ENCODE measurements around the gene MCTP1. TPM values are rescaled to one million over a fixed set of nuclear protein-coding genes. Genes with fewer than 3 reads are reported as not detected.

MCTP1 gene
- total and polyA plus RNA-seq, 8 donors = 4.4 to 55.1 (median 5.9) TPM

DNA sequence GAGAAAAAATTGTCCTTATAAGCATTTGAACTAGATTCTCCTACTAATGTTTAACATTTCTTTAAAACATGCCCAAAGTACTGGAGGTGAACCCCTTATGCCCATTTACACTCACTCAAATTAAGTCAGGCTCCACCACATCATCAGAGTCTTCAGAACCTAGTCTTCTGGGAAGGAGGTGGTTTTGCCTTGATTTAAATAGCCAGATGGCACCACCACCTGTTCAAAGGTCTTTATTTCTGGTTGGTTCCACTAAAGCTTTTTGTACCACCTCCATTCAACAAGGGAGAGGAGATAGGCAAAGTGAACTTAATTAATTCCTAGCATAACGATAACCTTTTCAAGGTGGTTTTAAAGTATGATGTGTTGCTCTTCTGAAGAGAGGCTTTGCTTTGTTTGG is 476.9 kb downstream of the MCTP1 start:
- Histone ChIP-seq H3K9me3 (no peaks in the 10 kb centered on the region), H3K4me1 (no peaks in the 10 kb centered on the region), H3K27me3 (no peaks in the 10 kb centered on the region), H3K4me3 (no peak overlapping the region), H3K27ac (no peak overlapping the region), H3K36me3 (no peaks in the 10 kb centered on the region)
- no peak for ATAC-seq
- intact Hi-C loops (cut with DNase I) = no loop called here
- no peak for DNase-seq
- TF ChIP-seq, protein P1, sequence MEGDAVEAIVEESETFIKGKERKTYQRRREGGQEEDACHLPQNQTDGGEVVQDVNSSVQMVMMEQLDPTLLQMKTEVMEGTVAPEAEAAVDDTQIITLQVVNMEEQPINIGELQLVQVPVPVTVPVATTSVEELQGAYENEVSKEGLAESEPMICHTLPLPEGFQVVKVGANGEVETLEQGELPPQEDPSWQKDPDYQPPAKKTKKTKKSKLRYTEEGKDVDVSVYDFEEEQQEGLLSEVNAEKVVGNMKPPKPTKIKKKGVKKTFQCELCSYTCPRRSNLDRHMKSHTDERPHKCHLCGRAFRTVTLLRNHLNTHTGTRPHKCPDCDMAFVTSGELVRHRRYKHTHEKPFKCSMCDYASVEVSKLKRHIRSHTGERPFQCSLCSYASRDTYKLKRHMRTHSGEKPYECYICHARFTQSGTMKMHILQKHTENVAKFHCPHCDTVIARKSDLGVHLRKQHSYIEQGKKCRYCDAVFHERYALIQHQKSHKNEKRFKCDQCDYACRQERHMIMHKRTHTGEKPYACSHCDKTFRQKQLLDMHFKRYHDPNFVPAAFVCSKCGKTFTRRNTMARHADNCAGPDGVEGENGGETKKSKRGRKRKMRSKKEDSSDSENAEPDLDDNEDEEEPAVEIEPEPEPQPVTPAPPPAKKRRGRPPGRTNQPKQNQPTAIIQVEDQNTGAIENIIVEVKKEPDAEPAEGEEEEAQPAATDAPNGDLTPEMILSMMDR (IDR thresholded peaks at IDR 0.05) = no peak

GRCh38 chr5:94802450-94802849 is 482.4 kb downstream of the MCTP1 start:
- H3K9me3 ChIP-seq = no peaks in the 10 kb centered on the region
- H3K4me3 ChIP-seq = no peak overlapping the region
- no peaks in the 10 kb centered on the region for H3K36me3 ChIP-seq
- no peak overlapping the region for H3K27ac ChIP-seq
- no peaks in the 10 kb centered on the region for H3K27me3 ChIP-seq
- intact Hi-C loops (cut with DNase I) = no loop called here
- no peak for ATAC-seq
- no peaks in the 10 kb centered on the region for H3K4me1 ChIP-seq
- TF ChIP-seq, protein P1 (IDR thresholded peaks at IDR 0.05) = no peak
- DNase-seq = no peak

DNA sequence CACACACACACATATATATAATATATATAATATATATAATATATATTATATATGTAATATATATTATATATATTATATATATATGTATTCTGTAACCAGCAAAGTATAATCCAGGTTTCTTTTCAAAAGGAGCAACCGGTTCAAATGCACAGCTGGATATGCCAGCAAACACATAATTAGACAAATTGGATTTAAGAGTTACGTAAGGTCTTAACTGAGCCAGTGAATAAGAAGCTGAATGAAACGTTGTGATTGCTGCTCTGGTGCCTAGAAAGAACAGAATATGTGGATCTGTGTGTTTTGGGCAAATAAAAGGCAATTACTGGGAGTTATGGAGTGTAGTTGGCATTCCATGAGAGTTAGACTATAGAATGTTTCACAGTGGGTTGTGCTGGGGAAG is 488.3 kb downstream of the MCTP1 start:
- no peak overlapping the region for H3K27ac ChIP-seq
- TF ChIP-seq, protein P1 (IDR thresholded peaks at IDR 0.05) = no peak
- H3K4me3 ChIP-seq = no peak overlapping the region
- no peak for ATAC-seq
- intact Hi-C loops (cut with DNase I) = no loop called here
- H3K9me3 ChIP-seq = no peaks in the 10 kb centered on the region
- peak in 2 of 4 donors; percentile 58 to 61 for DNase-seq
- no peaks in the 10 kb centered on the region for H3K27me3 ChIP-seq
- H3K36me3 ChIP-seq = no peaks in the 10 kb centered on the region
- peaks cover 0 to 8% of the 10 kb centered on the region in 2 donors for H3K4me1 ChIP-seq

DNA sequence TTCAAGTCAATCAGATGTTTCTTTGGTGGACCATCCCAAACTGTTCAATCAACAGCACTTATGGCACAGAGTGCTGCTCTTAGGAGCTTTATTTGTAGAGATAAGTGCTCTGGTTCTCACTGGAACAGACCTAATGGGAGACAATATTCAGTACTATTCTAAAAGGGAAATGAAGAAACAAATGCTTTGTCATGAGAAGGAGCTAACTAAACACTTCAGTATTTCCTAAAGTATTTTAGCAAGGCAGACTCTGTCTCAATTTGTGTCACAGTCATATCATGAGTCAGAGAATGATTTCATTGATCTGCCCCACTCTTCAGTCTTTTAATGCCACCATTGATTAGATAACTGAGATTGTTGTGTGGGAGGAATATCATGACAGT is 491.1 kb downstream of the MCTP1 start:
- Histone ChIP-seq H3K36me3 (no peaks in the 10 kb centered on the region), H3K4me3 (no peak overlapping the region), H3K27me3 (no peaks in the 10 kb centered on the region), H3K4me1 (peaks cover 0 to 8% of the 10 kb centered on the region in 2 donors), H3K9me3 (no peaks in the 10 kb centered on the region), H3K27ac (peak overlapping the region in 1 of 2 donors; percentile 62)
- DNase-seq = no peak
- ATAC-seq = peak; percentile 45
- intact Hi-C loops (cut with DNase I) = no loop called here
- TF ChIP-seq, protein P1 (IDR thresholded peaks at IDR 0.05) = no peak

DNA sequence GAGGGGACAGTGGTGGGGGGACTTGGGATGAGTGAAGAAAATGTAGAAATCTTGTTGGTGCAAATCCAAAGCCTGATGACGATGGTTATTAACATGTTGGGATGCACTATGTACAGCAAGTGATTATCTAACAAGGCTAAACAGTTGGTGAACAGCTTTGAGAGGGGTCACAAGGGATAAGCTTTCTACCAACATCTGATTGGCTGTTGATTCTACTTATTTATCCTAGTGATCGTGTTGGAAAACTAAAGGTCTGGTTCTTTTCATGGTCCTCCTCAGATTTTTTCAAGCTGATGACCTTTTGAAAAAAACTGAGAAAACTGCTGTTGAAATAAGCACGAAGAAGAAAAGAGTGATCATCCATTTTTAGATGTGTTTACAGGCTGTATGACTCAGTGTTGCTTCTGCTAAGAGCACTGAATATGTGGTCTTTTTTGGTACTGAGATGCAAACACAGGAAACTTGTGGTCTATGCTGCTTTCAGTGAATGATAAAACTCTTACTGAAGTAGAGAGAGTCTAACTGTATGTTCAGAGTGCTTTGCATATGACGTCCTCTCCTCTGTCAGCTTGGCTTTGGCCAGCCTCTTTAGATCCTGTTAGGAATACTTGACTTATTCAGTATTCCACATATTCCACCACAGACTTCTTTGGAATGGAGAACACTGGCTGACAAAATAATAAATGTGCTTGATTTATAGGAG is 491.6 kb downstream of the MCTP1 start:
- H3K4me1 ChIP-seq = peaks cover 0 to 8% of the 10 kb centered on the region in 2 donors
- no peaks in the 10 kb centered on the region for H3K36me3 ChIP-seq
- H3K9me3 ChIP-seq = no peaks in the 10 kb centered on the region
- no peaks in the 10 kb centered on the region for H3K27me3 ChIP-seq
- DNase-seq (no peak), ATAC-seq (peak; percentile 68)
- intact Hi-C loops (cut with DNase I) = no loop called here
- TF ChIP-seq, protein P1 (IDR thresholded peaks at IDR 0.05) = no peak
- peak overlapping the region in 1 of 2 donors; percentile 62 for H3K27ac ChIP-seq
- no peak overlapping the region for H3K4me3 ChIP-seq
